Body of pancreas (tissue), 4 donors: ENCODE data around the gene RFX4.

Experiments
- POLR2A ChIP-seq, 3 donors: fragments of 450-650 bp; IDR thresholded peaks; one replicate each; pipeline ENCODE4 v1.6.1; 2016; ENCODE audit warnings: antibody characterized with exemption in 3 of 3, mild to moderate bottlenecking in 2 of 3
- TF ChIP-seq, protein P1 (sequence below), 7 experiments: fragments of 450-650 bp in 4 of 7; fragments of 200-600 bp in 3 of 7; sonication (generic) in 3 of 7; IDR thresholded peaks; one replicate each; pipeline ENCODE4 v1.5.1; 2016 to 2019; ENCODE audit warnings: antibody characterized with exemption in 7 of 7

DNA sequence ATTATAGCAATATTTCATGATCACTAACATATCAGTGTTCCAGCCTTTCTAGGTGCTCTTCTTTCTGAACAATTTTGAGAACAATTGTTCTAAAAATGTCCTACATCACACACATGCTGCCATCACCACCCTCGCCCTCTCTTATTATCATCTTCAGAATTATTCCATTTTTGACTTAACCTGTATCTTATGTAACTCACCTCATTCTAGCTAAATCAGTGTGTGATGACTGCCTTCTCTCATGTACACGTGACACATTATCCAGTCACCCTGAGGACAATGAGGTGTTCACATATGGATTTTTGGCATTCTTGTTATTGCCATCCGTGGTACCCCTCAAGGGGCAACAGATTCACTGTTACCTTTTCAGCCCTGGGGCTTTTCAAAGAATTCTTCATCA lies 87.3 kb downstream of the RFX4 start:
- TF ChIP-seq, protein P1, sequence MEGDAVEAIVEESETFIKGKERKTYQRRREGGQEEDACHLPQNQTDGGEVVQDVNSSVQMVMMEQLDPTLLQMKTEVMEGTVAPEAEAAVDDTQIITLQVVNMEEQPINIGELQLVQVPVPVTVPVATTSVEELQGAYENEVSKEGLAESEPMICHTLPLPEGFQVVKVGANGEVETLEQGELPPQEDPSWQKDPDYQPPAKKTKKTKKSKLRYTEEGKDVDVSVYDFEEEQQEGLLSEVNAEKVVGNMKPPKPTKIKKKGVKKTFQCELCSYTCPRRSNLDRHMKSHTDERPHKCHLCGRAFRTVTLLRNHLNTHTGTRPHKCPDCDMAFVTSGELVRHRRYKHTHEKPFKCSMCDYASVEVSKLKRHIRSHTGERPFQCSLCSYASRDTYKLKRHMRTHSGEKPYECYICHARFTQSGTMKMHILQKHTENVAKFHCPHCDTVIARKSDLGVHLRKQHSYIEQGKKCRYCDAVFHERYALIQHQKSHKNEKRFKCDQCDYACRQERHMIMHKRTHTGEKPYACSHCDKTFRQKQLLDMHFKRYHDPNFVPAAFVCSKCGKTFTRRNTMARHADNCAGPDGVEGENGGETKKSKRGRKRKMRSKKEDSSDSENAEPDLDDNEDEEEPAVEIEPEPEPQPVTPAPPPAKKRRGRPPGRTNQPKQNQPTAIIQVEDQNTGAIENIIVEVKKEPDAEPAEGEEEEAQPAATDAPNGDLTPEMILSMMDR (IDR thresholded peaks at IDR 0.05) = no peak
- TF ChIP-seq POLR2A (IDR thresholded peaks at IDR 0.05) = no peak
